C4-2B (cell line): ENCODE results near the gene TXLNG.
"Not testable (repeated sequence)": the region's sequence is repeated elsewhere in the genome, so short reads cannot be mapped to it uniquely, and the experiment has no call there.

Experiments
- H3K27ac ChIP-seq: fragments of 450-650 bp; 2 replicates; pipeline ENCODE4 v1.5.1; 2017
- CTCF ChIP-seq: fragments of 450-650 bp; conservative IDR thresholded peaks from 2 replicates; pipeline ENCODE4 v1.5.1; 2017; ENCODE audit warnings: mild to moderate bottlenecking
- ZFX ChIP-seq: fragments of 450-650 bp; IDR thresholded peaks from 2 replicates; pipeline ENCODE4 v1.6.1; 2017

The TXLNG gene

GRCh38 chrX:16750136-16750535 lies 36.1 kb upstream of the TXLNG start:
- no peak overlapping the region for H3K27ac ChIP-seq
- TF ChIP-seq ZFX: no peak
- no peak for TF ChIP-seq CTCF

GRCh38 chrX:16754019-16754418 lies 32.2 kb upstream of the TXLNG start:
- no peak for TF ChIP-seq CTCF
- no peak for TF ChIP-seq ZFX
- H3K27ac ChIP-seq: no peak overlapping the region

GRCh38 chrX:16756724-16757123 lies 29.5 kb upstream of the TXLNG start:
- no peak overlapping the region for H3K27ac ChIP-seq
- no peak for TF ChIP-seq CTCF
- no peak for TF ChIP-seq ZFX

- H3K27ac ChIP-seq: not testable (repeated sequence)
Observed at GRCh38 chrX:16761500-16761899, 24.8 kb upstream of the TXLNG start.

- no peak overlapping the region for H3K27ac ChIP-seq
- TF ChIP-seq ZFX (no peak), CTCF (no peak)
Observed at GRCh38 chrX:16762579-16762978, 23.7 kb upstream of the TXLNG start.

GRCh38 chrX:16765594-16765993 lies 20.7 kb upstream of the TXLNG start:
- TF ChIP-seq ZFX (no peak), CTCF (no peak)
- no peak overlapping the region for H3K27ac ChIP-seq

GRCh38 chrX:16770970-16771482 lies 15.2 kb upstream of the TXLNG start:
- peak overlapping the region; percentile 29; the same call in 1 of the 2 replicates for H3K27ac ChIP-seq
- TF ChIP-seq ZFX: no peak
- TF ChIP-seq CTCF: no peak
